Panc1 (cell line): ENCODE results near the gene SERPINE2. TPM values are rescaled to one million over a fixed set of nuclear protein-coding genes. Genes with fewer than 3 reads are reported as not detected.

ENCODE experiments used
- ATAC-seq: fragments of 200-7000 bp; cut with Tn5 transposase; 2 replicates; pipeline ENCODE4 v1.9.1; 2020; ENCODE audit warnings: mild to moderate bottlenecking, moderate library complexity
- BruUV-seq: library from RNA; stranded (reverse); fragments of 400-500 nt; replicated peaks from 2 replicates; lab custom pipeline; 2021; lab: Mats Ljungman, UMichigan
- CTCF ChIA-PET: fragments of 300-600 bp; sonication (Branson Sonifier 250); formaldehyde crosslinking; loops from one replicate; lab custom pipeline; 2022; ENCODE audit warnings: antibody characterized with exemption; lab: Charles Lee
- POLR2A ChIA-PET: fragments of 300-600 bp; sonication (Branson Sonifier 250); formaldehyde crosslinking; loops from one replicate; lab custom pipeline; 2022; ENCODE audit warnings: antibody characterized with exemption; lab: Charles Lee
- DNase-seq: peaks from one replicate; pipeline ENCODE4 v3.0.0-alpha.2; 2010; ENCODE audit warnings: low read depth, low spot score
- H3K27ac ChIP-seq: 2 replicates; pipeline ENCODE4 v1.5.1; 2011; ENCODE audit warnings: mild to moderate bottlenecking, low read length, inconsistent platforms
- H3K27me3 ChIP-seq: fragments of 200-500 bp; sonication (Bioruptor generic); 2 replicates; pipeline ENCODE4 v1.6.0; 2014; ENCODE audit warnings: low read length, inconsistent platforms; ENCODE audit not compliant: control insufficient read depth, insufficient read depth
- H3K36me3 ChIP-seq: fragments of 200-500 bp; sonication (Bioruptor generic); 2 replicates; pipeline ENCODE4 v1.5.1; 2014; ENCODE audit warnings: inconsistent platforms, mild to moderate bottlenecking, low read length, moderate library complexity; ENCODE audit not compliant: control insufficient read depth, insufficient read depth
- H3K4me1 ChIP-seq: 2 replicates; pipeline ENCODE4 v1.5.1; 2011; ENCODE audit warnings: inconsistent platforms, mild to moderate bottlenecking, low read length, moderate library complexity; ENCODE audit not compliant: control insufficient read depth, insufficient read depth
- H3K4me3 ChIP-seq, 2 experiments: 2 replicates each; pipeline ENCODE4 v1.5.1; 2011 to 2012; ENCODE audit warnings: low read depth in 2 of 2, low read length in 2 of 2, mild to moderate bottlenecking in 2 of 2, inconsistent platforms in 1 of 2, moderate library complexity in 1 of 2
- H3K9me3 ChIP-seq: fragments of 200-500 bp; sonication (Bioruptor generic); 2 replicates; pipeline ENCODE4 v1.5.1; 2014; ENCODE audit warnings: low read depth, mild to moderate bottlenecking, inconsistent platforms, low read length, moderate library complexity; ENCODE audit not compliant: control insufficient read depth, insufficient read depth
- CTCF ChIP-seq: fragments of 450-650 bp; IDR thresholded peaks from 2 replicates; pipeline ENCODE4 v1.5.1; 2017; ENCODE audit warnings: mild to moderate bottlenecking
- POLR2AphosphoS5 ChIP-seq: IDR thresholded peaks from 2 replicates; pipeline ENCODE4 v1.6.1; 2012; ENCODE audit warnings: mild to moderate bottlenecking, low read depth, low read length, moderate library complexity
- REST ChIP-seq, 2 experiments: IDR thresholded peaks; 2 replicates each; pipeline ENCODE4 v1.6.1; 2011 to 2012; ENCODE audit warnings: low read depth in 2 of 2, control low read depth in 1 of 2, low read length in 1 of 2, mild to moderate bottlenecking in 1 of 2, moderate library complexity in 1 of 2; ENCODE audit not compliant: insufficient read depth in 1 of 2
- SIN3A ChIP-seq: IDR thresholded peaks from 2 replicates; pipeline ENCODE4 v1.6.1; 2012; ENCODE audit warnings: low read depth, mild to moderate bottlenecking, low read length, moderate library complexity, borderline replicate concordance; ENCODE audit not compliant: insufficient read depth
- TCF7L2 ChIP-seq: IDR thresholded peaks from 2 replicates; pipeline ENCODE4 v1.6.1; 2011; ENCODE audit warnings: mild to moderate bottlenecking, low read depth, low read length, inconsistent platforms
- in situ Hi-C: cut with HindIII; loops from 2 replicates; pipeline ENCODE4 v1.10.0; 2016; ENCODE audit warnings: low sequenced_read_pairs, low pct_unique_long_range_greater_than_20kb
- intact Hi-C: fragments of 100-400 bp; cut with micrococcal nuclease; formaldehyde crosslinking; loops from one replicate; pipeline ENCODE4 v1.10.0; 2022; ENCODE audit not compliant: unreplicated experiment
- total RNA-seq: library from RNA; stranded (reverse); gene quantifications from one replicate; pipeline ENCODE4 v1.2.1, GENCODE V29; 2021; ENCODE audit not compliant: unreplicated experiment

The SERPINE2 gene
- total RNA-seq, 1 experiment from 2014 or later: 3.1 TPM

GRCh38 chr2:224063298-224063648 is 24.2 kb upstream of the SERPINE2 start:
- intact Hi-C loops: no loop called here
- CTCF ChIA-PET: no interaction called here

GRCh38 chr2:224062481-224063297 is 23.6 kb upstream of the SERPINE2 start:
- POLR2A ChIA-PET: no interaction called here
- ATAC-seq: no peak
- no peak overlapping the region for H3K4me3 ChIP-seq
- no peak overlapping the region for H3K27ac ChIP-seq
- H3K9me3 ChIP-seq: no peaks in the 10 kb centered on the region
- no peak for DNase-seq
- intact Hi-C loops: no loop called here
- no peaks in the 10 kb centered on the region for H3K36me3 ChIP-seq
- CTCF ChIA-PET: no interaction called here
- H3K4me1 ChIP-seq: no peaks in the 10 kb centered on the region
- no peak for TF ChIP-seq CTCF
- TF ChIP-seq SIN3A: no peak
- no peak for TF ChIP-seq POLR2AphosphoS5
- no peak for TF ChIP-seq TCF7L2
- TF ChIP-seq REST (IDR thresholded peaks at IDR 0.05; ENCODE audit: insufficient read depth in 1 of 2, low read depth in 2 of 2, low read length in 1 of 2): no peak
- H3K27me3 ChIP-seq: no peaks in the 10 kb centered on the region; the same call in 1 of the 2 replicates
- in situ Hi-C loops: no loop called here
- BruUV-seq: no TSS peak

More at GRCh38 chr2:224063298-224063648, 24.2 kb upstream of the SERPINE2 start:
- Histone ChIP-seq H3K27me3 (no peaks in the 10 kb centered on the region; the same call in 1 of the 2 replicates), H3K27ac (no peak overlapping the region), H3K36me3 (no peaks in the 10 kb centered on the region), H3K4me1 (no peaks in the 10 kb centered on the region), H3K9me3 (no peaks in the 10 kb centered on the region), H3K4me3 (no peak overlapping the region)
- TF ChIP-seq TCF7L2: no peak
- TF ChIP-seq POLR2AphosphoS5: no peak
- TF ChIP-seq CTCF: no peak
- TF ChIP-seq REST (IDR thresholded peaks at IDR 0.05; ENCODE audit: insufficient read depth in 1 of 2, low read depth in 2 of 2, low read length in 1 of 2): no peak
- no peak for TF ChIP-seq SIN3A
- DNase-seq: no peak
- POLR2A ChIA-PET: no interaction called here
- ATAC-seq: no peak
- in situ Hi-C loops: no loop called here
- no TSS peak for BruUV-seq
